Glutamatergic neuron (in vitro differentiated cells): ENCODE results near the gene GAS1. TPM values are rescaled to one million over a fixed set of nuclear protein-coding genes. Genes with fewer than 3 reads are reported as not detected.

Source experiments
- DNase-seq: peaks from one replicate; pipeline ENCODE4 v3.0.0; 2022
- H3K27ac Mint-ChIP-seq: one replicate; pipeline ENCODE4 v1.8.0; 2020; ENCODE audit warnings: mild to moderate bottlenecking, mixed read lengths, inconsistent platforms; ENCODE audit not compliant: unreplicated experiment
- H3K27me3 Mint-ChIP-seq: one replicate; pipeline ENCODE4 v1.8.0; 2020; ENCODE audit warnings: mild to moderate bottlenecking, moderate library complexity, mixed read lengths, inconsistent platforms; ENCODE audit not compliant: unreplicated experiment
- H3K36me3 Mint-ChIP-seq: one replicate; pipeline ENCODE4 v1.8.0; 2020; ENCODE audit warnings: mild to moderate bottlenecking, mixed read lengths, inconsistent platforms; ENCODE audit not compliant: unreplicated experiment
- H3K4me1 Mint-ChIP-seq: one replicate; pipeline ENCODE4 v1.8.0; 2020; ENCODE audit warnings: mild to moderate bottlenecking, low read depth, mixed read lengths, inconsistent platforms; ENCODE audit not compliant: unreplicated experiment
- H3K4me3 Mint-ChIP-seq: one replicate; pipeline ENCODE4 v1.8.0; 2020; ENCODE audit warnings: mild to moderate bottlenecking, mixed read lengths, inconsistent platforms; ENCODE audit not compliant: unreplicated experiment
- H3K9me3 Mint-ChIP-seq: one replicate; pipeline ENCODE4 v1.8.0; 2020; ENCODE audit warnings: mild to moderate bottlenecking, moderate library complexity, mixed read lengths, inconsistent platforms; ENCODE audit not compliant: unreplicated experiment
- CTCF ChIP-seq: fragments of 200-600 bp; sonication (generic); IDR thresholded peaks from one replicate; pipeline ENCODE4 v1.5.0; 2021; ENCODE audit not compliant: partially characterized antibody, unreplicated experiment
- total RNA-seq: library from RNA; stranded (reverse); fragmentation: NEBNext Ultra II Directional; extraction: Animal tissue kit (Norgen Biotek cat#: 25700); gene quantifications from one replicate; pipeline ENCODE4 v1.2.1, GENCODE V29; 2021; ENCODE audit not compliant: unreplicated experiment

The GAS1 gene
- total RNA-seq, 1 donor from 2014 or later = 6.1 TPM

DNA sequence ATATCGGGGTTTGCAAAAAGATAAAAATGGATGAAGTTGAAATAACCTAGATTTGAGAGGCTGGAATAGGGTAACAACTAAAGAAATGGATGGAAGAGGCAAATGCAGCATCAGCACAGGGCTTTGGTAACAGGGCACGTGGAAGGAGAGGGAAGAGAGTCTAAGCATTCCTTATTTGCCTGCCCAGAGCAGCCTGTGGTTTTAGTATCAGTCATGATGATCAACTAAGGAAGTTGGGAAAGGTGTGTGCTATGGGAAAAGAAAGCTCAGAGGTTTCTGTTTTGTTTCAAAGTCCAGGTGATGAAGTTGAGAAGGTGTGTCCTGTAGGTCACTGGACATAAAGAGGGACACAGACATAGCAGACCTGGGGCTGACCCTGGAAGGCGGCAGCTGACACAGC lies 28.8 kb downstream of the GAS1 start:
- Mint-ChIP-seq H3K27ac (no peak overlapping the region), H3K27me3 (peaks cover 1% of the 10 kb centered on the region), H3K9me3 (peaks cover 1% of the 10 kb centered on the region)

DNA sequence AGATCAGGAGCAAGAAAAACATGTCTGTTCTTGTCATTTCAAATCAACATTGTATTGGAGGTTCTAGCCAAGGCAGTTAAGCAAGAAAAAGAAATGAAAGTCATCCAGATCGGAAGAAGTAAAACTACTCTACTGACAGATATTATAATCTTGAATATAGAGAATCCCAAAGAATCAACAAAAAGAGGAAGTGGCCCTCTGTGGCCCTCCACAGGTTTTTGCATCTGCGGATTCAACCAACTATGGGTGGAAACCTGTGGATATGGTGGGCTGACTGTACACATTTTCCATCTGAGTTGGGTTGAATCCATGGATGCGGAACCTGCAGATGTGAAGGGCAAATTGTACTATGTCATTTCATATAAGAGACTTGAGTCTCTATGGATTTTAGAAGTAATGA lies 35.1 kb downstream of the GAS1 start:
- no peaks in the 10 kb centered on the region for H3K4me1 Mint-ChIP-seq
- H3K4me3 Mint-ChIP-seq = no peak overlapping the region
- H3K36me3 Mint-ChIP-seq = no peaks in the 10 kb centered on the region
- DNase-seq = no peak
- H3K9me3 Mint-ChIP-seq = no peaks in the 10 kb centered on the region
- no peak for TF ChIP-seq CTCF
- H3K27me3 Mint-ChIP-seq = peaks cover 1% of the 10 kb centered on the region
- no peak overlapping the region for H3K27ac Mint-ChIP-seq

More for the DNA sequence above, 28.8 kb downstream of the GAS1 start:
- H3K4me1 Mint-ChIP-seq = no peaks in the 10 kb centered on the region
- no peaks in the 10 kb centered on the region for H3K36me3 Mint-ChIP-seq
- H3K4me3 Mint-ChIP-seq = no peak overlapping the region
- TF ChIP-seq CTCF = no peak
- no peak for DNase-seq

DNA sequence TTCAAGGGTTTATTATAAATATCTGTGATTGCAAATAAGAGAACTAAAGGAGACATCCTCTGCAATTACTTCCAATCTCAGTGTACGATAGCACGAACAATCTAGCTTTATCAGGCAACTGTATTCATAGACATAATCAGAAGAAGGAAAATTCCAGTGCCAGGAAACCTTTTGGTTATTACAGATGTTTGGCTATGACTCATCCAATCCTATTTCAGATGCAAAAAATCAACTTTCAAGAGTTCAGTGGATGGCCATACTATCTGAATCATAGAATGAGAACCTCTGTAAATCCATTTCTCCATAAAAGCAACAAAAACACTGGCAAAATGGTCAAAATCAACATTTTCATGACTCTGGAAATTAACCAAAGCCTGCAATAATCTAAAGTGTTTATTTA lies 37.9 kb downstream of the GAS1 start:
- Mint-ChIP-seq H3K36me3 (no peaks in the 10 kb centered on the region), H3K9me3 (no peaks in the 10 kb centered on the region), H3K4me3 (no peak overlapping the region), H3K27ac (no peak overlapping the region), H3K27me3 (no peaks in the 10 kb centered on the region), H3K4me1 (no peaks in the 10 kb centered on the region)
- no peak for DNase-seq
- no peak for TF ChIP-seq CTCF

- Mint-ChIP-seq H3K27me3 (peaks cover 6% of the 10 kb centered on the region), H3K36me3 (no peaks in the 10 kb centered on the region), H3K4me3 (no peak overlapping the region), H3K4me1 (peaks cover 6% of the 10 kb centered on the region), H3K27ac (no peak overlapping the region), H3K9me3 (peaks cover 3% of the 10 kb centered on the region)
- DNase-seq = no peak
- no peak for TF ChIP-seq CTCF
Observed at GRCh38 chr9:86908261-86908660, 39.0 kb downstream of the GAS1 start.

GRCh38 chr9:86907346-86907745 lies 40.0 kb downstream of the GAS1 start:
- no peak for TF ChIP-seq CTCF
- H3K9me3 Mint-ChIP-seq = peaks cover 3% of the 10 kb centered on the region
- no peak for DNase-seq
- no peak overlapping the region for H3K27ac Mint-ChIP-seq
- peaks cover 6% of the 10 kb centered on the region for H3K27me3 Mint-ChIP-seq
- H3K4me1 Mint-ChIP-seq = peaks cover 11% of the 10 kb centered on the region
- H3K4me3 Mint-ChIP-seq = no peak overlapping the region
- H3K36me3 Mint-ChIP-seq = no peaks in the 10 kb centered on the region
